ENCODE data around the gene SLC22A25.

- TF ChIP-seq CTCF (IDR thresholded peaks at IDR 0.05), result no peak
- no peak for TF ChIP-seq POLR2A (IDR thresholded peaks at IDR 0.05)
- TF ChIP-seq POLR2AphosphoS5 (IDR thresholded peaks at IDR 0.05), result no peak
- no peak for TF ChIP-seq EP300 (IDR thresholded peaks at IDR 0.05)
These were observed 46.9 kb upstream of the SLC22A25 start for GRCh38 chr11:63290285-63290684.

Measured in stomach (tissue), 4 donors.